ENCODE data around the gene SDHA. TPM values are rescaled to one million over a fixed set of nuclear protein-coding genes. Genes with fewer than 3 reads are reported as not detected.

The SDHA gene
- total RNA-seq, 1 experiment from 2014 or later, result 163 TPM

GRCh38 chr5:191036-191948, 26.8 kb upstream of the SDHA start, which contains the start of gene LRRC14B:
Gene LRRC14B, plus strand, starts transcription at chr5:191495. Its CDS starts 44 bp downstream, at chr5:191539.
- H3K9me2 ChIP-seq (replicated peaks; ENCODE audit: low read length), result no peaks in the 10 kb centered on the region
- BruUV-seq (replicated peaks), result no TSS peak
- H3K27me3 ChIP-seq (ENCODE audit: low read length), result no peaks in the 10 kb centered on the region
- DNase-seq (no peak), ATAC-seq (no peak)
- intact Hi-C loops (cut with micrococcal nuclease), result no loop called here
- no peak within 1 kb of the TSS for H3K4me3 ChIP-seq (ENCODE audit: low read length)
- H3K27ac ChIP-seq (ENCODE audit: low read length), result no peak within 1 kb of the TSS
- H2AFZ ChIP-seq (ENCODE audit: low read length), result no peak within 1 kb of the TSS
- TF ChIP-seq CTCF (conservative IDR thresholded peaks at IDR 0.05; ENCODE audit: low read depth, low read length) (no peak), EZH2 (IDR thresholded peaks at IDR 0.05; ENCODE audit: low read length, unreplicated experiment) (no peak), EZH2phosphoT487 (IDR thresholded peaks at IDR 0.05; ENCODE audit: borderline replicate concordance, low read length) (no peak)
- H3K79me2 ChIP-seq (ENCODE audit: low read length), result no peaks in the 10 kb centered on the region
- CTCF ChIA-PET, result no interaction called here
- POLR2A ChIA-PET (ENCODE audit: unreplicated experiment), result no interaction called here
- no peaks in the 10 kb centered on the region for H3K9me3 ChIP-seq (ENCODE audit: low read length)
- H3F3A ChIP-seq (ENCODE audit: low read length, unreplicated experiment), result no peaks in the 10 kb centered on the region
- H3K4me1 ChIP-seq (ENCODE audit: insufficient read depth, low read length), result peaks cover 11% of the 10 kb centered on the region
- H3K36me3 ChIP-seq (ENCODE audit: low read depth, low read length), result no peaks in the 10 kb centered on the region
- no peaks in the 10 kb centered on the region for H4K20me1 ChIP-seq (ENCODE audit: low read length)
- no peak within 1 kb of the TSS for H3K9ac ChIP-seq (ENCODE audit: low read length)
- H3K4me2 ChIP-seq (ENCODE audit: low read length), result no peak within 1 kb of the TSS

- intact Hi-C loops (cut with micrococcal nuclease), result no loop called here
- ATAC-seq, result no peak
These were observed 26.0 kb upstream of the SDHA start for GRCh38 chr5:191949-192690.

More at GRCh38 chr5:191949-192690, 26.0 kb upstream of the SDHA start:
- Histone ChIP-seq H3K4me3 (ENCODE audit: low read length) (no peak overlapping the region), H3K9me2 (replicated peaks; ENCODE audit: low read length) (no peaks in the 10 kb centered on the region), H3K4me2 (ENCODE audit: low read length) (no peak overlapping the region), H3K36me3 (ENCODE audit: low read depth, low read length) (no peaks in the 10 kb centered on the region), H3K9ac (ENCODE audit: low read length) (no peak overlapping the region), H3K27ac (ENCODE audit: low read length) (no peak overlapping the region), H3K79me2 (ENCODE audit: low read length) (no peaks in the 10 kb centered on the region), H3K27me3 (ENCODE audit: low read length) (no peaks in the 10 kb centered on the region), H3K4me1 (ENCODE audit: insufficient read depth, low read length) (peaks cover 11% of the 10 kb centered on the region), H3F3A (ENCODE audit: low read length, unreplicated experiment) (no peaks in the 10 kb centered on the region), H4K20me1 (ENCODE audit: low read length) (no peaks in the 10 kb centered on the region), H2AFZ (ENCODE audit: low read length) (no peak overlapping the region), H3K9me3 (ENCODE audit: low read length) (no peaks in the 10 kb centered on the region)
- CTCF ChIA-PET, result no interaction called here
- BruUV-seq (replicated peaks), result no TSS peak
- DNase-seq, result no peak
- POLR2A ChIA-PET (ENCODE audit: unreplicated experiment), result no interaction called here
- TF ChIP-seq CTCF (conservative IDR thresholded peaks at IDR 0.05; ENCODE audit: low read depth, low read length) (no peak), EZH2 (IDR thresholded peaks at IDR 0.05; ENCODE audit: low read length, unreplicated experiment) (no peak), EZH2phosphoT487 (IDR thresholded peaks at IDR 0.05; ENCODE audit: borderline replicate concordance, low read length) (no peak)
